Panc1 (cell line): ENCODE results near the gene CCND1. TPM values are rescaled to one million over a fixed set of nuclear protein-coding genes. Genes with fewer than 3 reads are reported as not detected.

Experiments
- ATAC-seq: fragments of 200-7000 bp; cut with Tn5 transposase; 2 replicates; pipeline ENCODE4 v1.9.1; 2020; ENCODE audit warnings: mild to moderate bottlenecking, moderate library complexity
- BruUV-seq: library from RNA; stranded (reverse); fragments of 400-500 nt; replicated peaks from 2 replicates; lab custom pipeline; 2021; lab: Mats Ljungman, UMichigan
- CTCF ChIA-PET: fragments of 300-600 bp; sonication (Branson Sonifier 250); formaldehyde crosslinking; loops from one replicate; lab custom pipeline; 2022; ENCODE audit warnings: antibody characterized with exemption; lab: Charles Lee
- POLR2A ChIA-PET: fragments of 300-600 bp; sonication (Branson Sonifier 250); formaldehyde crosslinking; loops from one replicate; lab custom pipeline; 2022; ENCODE audit warnings: antibody characterized with exemption; lab: Charles Lee
- DNase-seq: peaks from one replicate; pipeline ENCODE4 v3.0.0-alpha.2; 2010; ENCODE audit warnings: low read depth, low spot score
- H3K27ac ChIP-seq: 2 replicates; pipeline ENCODE4 v1.5.1; 2011; ENCODE audit warnings: mild to moderate bottlenecking, low read length, inconsistent platforms
- H3K27me3 ChIP-seq: fragments of 200-500 bp; sonication (Bioruptor generic); 2 replicates; pipeline ENCODE4 v1.6.0; 2014; ENCODE audit warnings: low read length, inconsistent platforms; ENCODE audit not compliant: control insufficient read depth, insufficient read depth
- H3K36me3 ChIP-seq: fragments of 200-500 bp; sonication (Bioruptor generic); 2 replicates; pipeline ENCODE4 v1.5.1; 2014; ENCODE audit warnings: inconsistent platforms, mild to moderate bottlenecking, low read length, moderate library complexity; ENCODE audit not compliant: control insufficient read depth, insufficient read depth
- H3K4me1 ChIP-seq: 2 replicates; pipeline ENCODE4 v1.5.1; 2011; ENCODE audit warnings: inconsistent platforms, mild to moderate bottlenecking, low read length, moderate library complexity; ENCODE audit not compliant: control insufficient read depth, insufficient read depth
- H3K4me3 ChIP-seq, 2 experiments: 2 replicates each; pipeline ENCODE4 v1.5.1; 2011 to 2012; ENCODE audit warnings: low read depth in 2 of 2, low read length in 2 of 2, mild to moderate bottlenecking in 2 of 2, inconsistent platforms in 1 of 2, moderate library complexity in 1 of 2
- H3K9me3 ChIP-seq: fragments of 200-500 bp; sonication (Bioruptor generic); 2 replicates; pipeline ENCODE4 v1.5.1; 2014; ENCODE audit warnings: low read depth, mild to moderate bottlenecking, inconsistent platforms, low read length, moderate library complexity; ENCODE audit not compliant: control insufficient read depth, insufficient read depth
- CTCF ChIP-seq: fragments of 450-650 bp; IDR thresholded peaks from 2 replicates; pipeline ENCODE4 v1.5.1; 2017; ENCODE audit warnings: mild to moderate bottlenecking
- POLR2AphosphoS5 ChIP-seq: IDR thresholded peaks from 2 replicates; pipeline ENCODE4 v1.6.1; 2012; ENCODE audit warnings: mild to moderate bottlenecking, low read depth, low read length, moderate library complexity
- REST ChIP-seq, 2 experiments: IDR thresholded peaks; 2 replicates each; pipeline ENCODE4 v1.6.1; 2011 to 2012; ENCODE audit warnings: low read depth in 2 of 2, control low read depth in 1 of 2, low read length in 1 of 2, mild to moderate bottlenecking in 1 of 2, moderate library complexity in 1 of 2; ENCODE audit not compliant: insufficient read depth in 1 of 2
- SIN3A ChIP-seq: IDR thresholded peaks from 2 replicates; pipeline ENCODE4 v1.6.1; 2012; ENCODE audit warnings: low read depth, mild to moderate bottlenecking, low read length, moderate library complexity, borderline replicate concordance; ENCODE audit not compliant: insufficient read depth
- TCF7L2 ChIP-seq: IDR thresholded peaks from 2 replicates; pipeline ENCODE4 v1.6.1; 2011; ENCODE audit warnings: mild to moderate bottlenecking, low read depth, low read length, inconsistent platforms
- in situ Hi-C: cut with HindIII; loops from 2 replicates; pipeline ENCODE4 v1.10.0; 2016; ENCODE audit warnings: low sequenced_read_pairs, low pct_unique_long_range_greater_than_20kb
- intact Hi-C: fragments of 100-400 bp; cut with micrococcal nuclease; formaldehyde crosslinking; loops from one replicate; pipeline ENCODE4 v1.10.0; 2022; ENCODE audit not compliant: unreplicated experiment
- total RNA-seq: library from RNA; stranded (reverse); gene quantifications from one replicate; pipeline ENCODE4 v1.2.1, GENCODE V29; 2021; ENCODE audit not compliant: unreplicated experiment

Gene CCND1
- total RNA-seq, 1 experiment from 2014 or later, result 259 TPM

- in situ Hi-C loops (no loop called here), intact Hi-C loops (no loop called here)
- ATAC-seq, result no peak
- peak overlapping the region; percentile 83; the same call in 1 of the 2 replicates for H3K27ac ChIP-seq
- no peaks in the 10 kb centered on the region; the same call in 1 of the 2 replicates for H3K36me3 ChIP-seq
- no peaks in the 10 kb centered on the region for H3K9me3 ChIP-seq
- TF ChIP-seq TCF7L2 (no peak), SIN3A (no peak), POLR2AphosphoS5 (no peak)
- ChIA-PET POLR2A (interaction anchor here (0.6 kb wide), 1 partner anchor 544 kb away, joined by 3 read pairs; no protein-coding TSS in a partner anchor), CTCF (no interaction called here)
- no TSS peak for BruUV-seq
- no peak overlapping the region for H3K4me3 ChIP-seq
- H3K27me3 ChIP-seq, result no peaks in the 10 kb centered on the region
- no peak for DNase-seq
- peaks cover 27% of the 10 kb centered on the region for H3K4me1 ChIP-seq
Observed at GRCh38 chr11:69634590-69634989, 6.4 kb upstream of the CCND1 start.

GRCh38 chr11:69635195-69635594 is 5.8 kb upstream of the CCND1 start:
- no peaks in the 10 kb centered on the region for H3K27me3 ChIP-seq
- in situ Hi-C loops, result no loop called here
- H3K4me1 ChIP-seq, result peaks cover 33% of the 10 kb centered on the region
- ChIA-PET POLR2A (no interaction called here), CTCF (no interaction called here)
- DNase-seq, result no peak
- H3K9me3 ChIP-seq, result no peaks in the 10 kb centered on the region
- intact Hi-C loops, result no loop called here
- TF ChIP-seq REST (IDR thresholded peaks at IDR 0.05; ENCODE audit: insufficient read depth in 1 of 2, low read depth in 2 of 2, low read length in 1 of 2) (no peak), SIN3A (no peak), TCF7L2 (no peak), POLR2AphosphoS5 (no peak), CTCF (no peak)
- ATAC-seq, result no peak
- H3K36me3 ChIP-seq, result no peaks in the 10 kb centered on the region; the same call in 1 of the 2 replicates
- no TSS peak for BruUV-seq
- peak overlapping the region; percentile 83 for H3K27ac ChIP-seq
- H3K4me3 ChIP-seq, result no peak overlapping the region

GRCh38 chr11:69635804-69636511 is 5.0 kb upstream of the CCND1 start:
- Histone ChIP-seq H3K4me3 (peak overlapping the region; percentile 27 to 54), H3K4me1 (peaks cover 33% of the 10 kb centered on the region), H3K27ac (peak overlapping the region; percentile 83), H3K9me3 (no peaks in the 10 kb centered on the region), H3K27me3 (no peaks in the 10 kb centered on the region), H3K36me3 (no peaks in the 10 kb centered on the region; the same call in 1 of the 2 replicates)
- ATAC-seq (peak; percentile 2), DNase-seq (no peak)
- no TSS peak for BruUV-seq
- intact Hi-C loops (no loop called here), in situ Hi-C loops (no loop called here)
- ChIA-PET CTCF (interaction anchor here (0.6 kb wide), 1 partner anchor 75 kb away, joined by 9 read pairs; no protein-coding TSS in a partner anchor), POLR2A (no interaction called here)
- TF ChIP-seq SIN3A (no peak), TCF7L2 (no peak)
